Panc1 (cell line): Measurements from ENCODE around the gene FOXO1.

Experiments used
- POLR2AphosphoS5 ChIP-seq: IDR thresholded peaks from 2 replicates; pipeline ENCODE4 v1.6.1; 2012; ENCODE audit warnings: mild to moderate bottlenecking, low read depth, low read length, moderate library complexity
- TF ChIP-seq, protein P1 (sequence below): fragments of 450-650 bp; IDR thresholded peaks from 2 replicates; pipeline ENCODE4 v1.5.1; 2017; ENCODE audit warnings: mild to moderate bottlenecking

DNA sequence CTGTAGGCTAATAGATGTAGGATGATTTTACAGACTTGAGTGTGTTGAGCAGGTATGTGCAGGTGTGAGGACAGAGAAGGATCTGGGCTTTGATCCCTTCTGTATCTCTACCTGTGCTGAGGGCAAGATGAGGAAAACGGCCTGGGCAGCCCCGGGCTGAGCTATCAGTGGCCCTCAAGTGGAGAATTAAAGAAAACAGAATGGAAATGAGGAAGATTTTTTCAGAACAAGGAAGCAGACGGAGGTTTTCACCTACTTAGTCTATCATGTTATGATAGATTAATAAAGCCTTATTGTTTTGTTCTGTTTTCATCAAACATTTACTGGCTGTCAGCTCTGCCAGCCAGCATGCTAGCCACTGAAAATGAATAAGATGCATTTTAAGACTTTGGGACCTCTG is 22.3 kb upstream of the FOXO1 start:
- TF ChIP-seq, protein P1, sequence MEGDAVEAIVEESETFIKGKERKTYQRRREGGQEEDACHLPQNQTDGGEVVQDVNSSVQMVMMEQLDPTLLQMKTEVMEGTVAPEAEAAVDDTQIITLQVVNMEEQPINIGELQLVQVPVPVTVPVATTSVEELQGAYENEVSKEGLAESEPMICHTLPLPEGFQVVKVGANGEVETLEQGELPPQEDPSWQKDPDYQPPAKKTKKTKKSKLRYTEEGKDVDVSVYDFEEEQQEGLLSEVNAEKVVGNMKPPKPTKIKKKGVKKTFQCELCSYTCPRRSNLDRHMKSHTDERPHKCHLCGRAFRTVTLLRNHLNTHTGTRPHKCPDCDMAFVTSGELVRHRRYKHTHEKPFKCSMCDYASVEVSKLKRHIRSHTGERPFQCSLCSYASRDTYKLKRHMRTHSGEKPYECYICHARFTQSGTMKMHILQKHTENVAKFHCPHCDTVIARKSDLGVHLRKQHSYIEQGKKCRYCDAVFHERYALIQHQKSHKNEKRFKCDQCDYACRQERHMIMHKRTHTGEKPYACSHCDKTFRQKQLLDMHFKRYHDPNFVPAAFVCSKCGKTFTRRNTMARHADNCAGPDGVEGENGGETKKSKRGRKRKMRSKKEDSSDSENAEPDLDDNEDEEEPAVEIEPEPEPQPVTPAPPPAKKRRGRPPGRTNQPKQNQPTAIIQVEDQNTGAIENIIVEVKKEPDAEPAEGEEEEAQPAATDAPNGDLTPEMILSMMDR = no peak
- no peak for TF ChIP-seq POLR2AphosphoS5
